Endothelial cell of umbilical vein (primary cell): ENCODE results near the gene PARD3B. TPM values are rescaled to one million over a fixed set of nuclear protein-coding genes. Genes with fewer than 3 reads are reported as not detected.

ENCODE experiments used
- BruUV-seq: library from RNA; stranded (reverse); fragments of 400-500 nt; replicated peaks from 2 replicates; lab custom pipeline; 2021; lab: Mats Ljungman, UMichigan
- CTCF ChIA-PET: fragments of 300-600, 350-600 bp; sonication (Branson Sonifier 250); formaldehyde crosslinking; loops from one replicate; lab custom pipeline; 2021; ENCODE audit warnings: antibody characterized with exemption, inconsistent platforms; lab: Charles Lee
- POLR2A ChIA-PET: fragments of 300-600, 350-600 bp; sonication (Branson Sonifier 250); formaldehyde crosslinking; loops from one replicate; lab custom pipeline; 2021; ENCODE audit warnings: antibody characterized with exemption, inconsistent platforms; lab: Charles Lee
- DNase-seq: peaks from one replicate; pipeline ENCODE4 v3.0.0-alpha.2; 2011; ENCODE audit warnings: low read depth, low spot score
- FAIRE-seq: peaks from 2 replicates; lab custom pipeline; 2011; peaks lifted over from hg19 to GRCh38; lab: Jason Lieb, UNC
- H2AFZ ChIP-seq: 2 replicates; pipeline ENCODE4 v1.6.0; 2012; ENCODE audit warnings: low read depth, low read length, control low read depth, inconsistent platforms
- H3K27ac ChIP-seq: 2 replicates; pipeline ENCODE4 v1.5.1; 2011; ENCODE audit warnings: low read depth, mild to moderate bottlenecking, control low read depth, low read length, moderate library complexity; ENCODE audit not compliant: insufficient read depth
- H3K27me3 ChIP-seq, 2 experiments: 2 replicates each; pipeline versions ENCODE4 v1.6.0 to v1.6.1; 2011; ENCODE audit warnings: low read length in 2 of 2, mixed read lengths in 1 of 2; ENCODE audit not compliant: control insufficient read depth in 2 of 2, insufficient read depth in 2 of 2
- H3K36me3 ChIP-seq, 2 experiments: 2 replicates in 1 of 2; 3 replicates in 1 of 2; pipeline ENCODE4 v1.5.1; 2011; ENCODE audit warnings: low read length in 2 of 2, mild to moderate bottlenecking in 1 of 2, moderate library complexity in 1 of 2; ENCODE audit not compliant: control insufficient read depth in 2 of 2, insufficient read depth in 2 of 2; ENCODE audit errors: extremely low read depth in 1 of 2
- H3K4me1 ChIP-seq: 3 replicates; pipeline ENCODE4 v1.5.1; 2011; ENCODE audit warnings: mild to moderate bottlenecking, low read length; ENCODE audit not compliant: control insufficient read depth, insufficient read depth; ENCODE audit errors: extremely low read depth
- H3K4me2 ChIP-seq: 2 replicates; pipeline ENCODE4 v1.6.1; 2011; ENCODE audit warnings: low read length, control low read depth, mixed read lengths; ENCODE audit not compliant: insufficient read depth
- H3K4me3 ChIP-seq, 3 experiments: fragments of 200-600 bp in 1 of 3; sonication (generic), shearing (Covaris generic) in 1 of 3; replicated peaks in 1 of 3; 2 replicates each; pipeline ENCODE4 v1.5.1; 2011 to 2016; ENCODE audit warnings: control low read depth in 3 of 3, low read length in 3 of 3, mild to moderate bottlenecking in 2 of 3, inconsistent platforms in 1 of 3, low read depth in 1 of 3, moderate library complexity in 1 of 3; ENCODE audit not compliant: insufficient read depth in 1 of 3
- H3K79me2 ChIP-seq: 2 replicates; pipeline ENCODE4 v1.6.0; 2012; ENCODE audit warnings: low read length, inconsistent platforms; ENCODE audit not compliant: control insufficient read depth, insufficient read depth
- H3K9ac ChIP-seq: replicated peaks from 2 replicates; pipeline ENCODE3; 2011; ENCODE audit warnings: low read length, control low read depth; ENCODE audit not compliant: insufficient read depth; ENCODE audit errors: extremely low read depth
- H3K9me1 ChIP-seq: replicated peaks from 3 replicates; pipeline ENCODE4 v1.6.0; 2011; ENCODE audit warnings: mild to moderate bottlenecking, low read length; ENCODE audit not compliant: control insufficient read depth, insufficient read depth; ENCODE audit errors: extremely low read depth
- H3K9me3 ChIP-seq: replicated peaks from 2 replicates; pipeline ENCODE4 v1.5.1; 2012; ENCODE audit warnings: low read length, inconsistent platforms; ENCODE audit not compliant: control insufficient read depth, insufficient read depth
- H4K20me1 ChIP-seq: replicated peaks from 2 replicates; pipeline ENCODE3; 2011; ENCODE audit warnings: mild to moderate bottlenecking, low read length; ENCODE audit not compliant: control insufficient read depth, insufficient read depth; ENCODE audit errors: extremely low read depth
- EZH2 ChIP-seq: IDR thresholded peaks from 2 replicates; pipeline ENCODE4 v1.6.1; 2012; ENCODE audit warnings: borderline replicate concordance, low read depth, mild to moderate bottlenecking, moderate library complexity, low read length, inconsistent platforms; ENCODE audit not compliant: severe bottlenecking
- FOS ChIP-seq: IDR thresholded peaks from 2 replicates; pipeline ENCODE4 v1.6.1; 2011; ENCODE audit warnings: mild to moderate bottlenecking, low read length, moderate library complexity, borderline replicate concordance; ENCODE audit not compliant: insufficient read depth
- GATA2 ChIP-seq: IDR thresholded peaks from 2 replicates; pipeline ENCODE4 v1.7.0; 2011; ENCODE audit warnings: low read depth, mild to moderate bottlenecking, moderate library complexity, mixed read lengths, low read length; ENCODE audit not compliant: insufficient read length, insufficient read depth
- POLR2AphosphoS5 ChIP-seq: IDR thresholded peaks from 2 replicates; pipeline ENCODE4 v1.6.1; 2012; ENCODE audit warnings: low read depth, mild to moderate bottlenecking, control low read depth, low read length, moderate library complexity; ENCODE audit not compliant: insufficient read depth
- dilution Hi-C: fragments of 300-500 bp; cut with MboI; formaldehyde crosslinking; loops from one replicate; pipeline ENCODE4 v1.15.0; 2019; ENCODE audit warnings: low sequenced_read_pairs; ENCODE audit not compliant: extremely low pct_ligation_motif_present
- intact Hi-C: fragments of 100-400 bp; cut with micrococcal nuclease; formaldehyde crosslinking; loops from one replicate; pipeline ENCODE4 v1.10.0; 2022
- polyA plus RNA-seq, 4 experiments: library from polyadenylated mRNA; depleted of rRNA in 3 of 4; stranded (reverse) in 3 of 4; unstranded in 1 of 4; fragments of >200 nt; gene quantifications; 2 replicates each; pipeline versions ENCODE4 v1.2.1 to v1.2.3, GENCODE V29; 2011 to 2012; ENCODE audit warnings: missing spikeins in 1 of 4
- total RNA-seq: library from RNA; stranded (reverse); gene quantifications from 2 replicates; pipeline ENCODE4 v1.2.3, GENCODE V29; 2021
- TF ChIP-seq, protein P1 (sequence below), 2 donors: IDR thresholded peaks; 1 replicate in 1 of 2; 2 replicates in 1 of 2; pipeline ENCODE4 v1.5.1; 2011; ENCODE audit warnings: low read length in 2 of 2, mild to moderate bottlenecking in 2 of 2, moderate library complexity in 2 of 2, control low read depth in 1 of 2, inconsistent platforms in 1 of 2, low read depth in 1 of 2; ENCODE audit not compliant: insufficient read depth in 1 of 2; ENCODE audit errors: extremely low read depth in 1 of 2
- TF ChIP-seq, protein P2 (sequence below): IDR thresholded peaks from 2 replicates; pipeline ENCODE4 v1.6.1; 2011; ENCODE audit not compliant: insufficient read depth, insufficient read length

PARD3B gene
- total and polyA plus RNA-seq, 2 donors (not counting 3 experiments of a cell fraction or from before 2014, with no cell fraction given), result 2.2 to 30.9 TPM

DNA sequence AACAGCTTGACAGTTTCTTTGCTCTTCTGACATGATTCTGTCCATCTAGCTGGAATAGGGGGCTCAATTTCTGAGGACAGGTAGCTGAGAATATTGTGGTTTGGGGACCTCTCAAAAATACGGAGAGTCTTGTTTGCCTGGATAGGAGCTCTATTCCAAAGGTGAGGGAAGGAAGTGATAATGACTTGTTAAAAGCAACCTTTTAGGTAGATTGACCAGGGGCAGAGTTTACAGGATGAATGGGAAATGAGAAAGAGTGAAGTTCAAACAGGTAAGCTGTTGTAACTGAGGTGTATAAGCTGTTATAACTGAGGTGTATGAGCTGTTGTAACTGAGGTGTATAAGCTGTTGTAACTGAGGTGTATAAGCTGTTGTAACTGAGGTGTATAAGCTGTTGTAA lies 25.1 kb downstream of the PARD3B start:
- Histone ChIP-seq H3K9ac (no peak overlapping the region), H3K4me3 (no peak overlapping the region), H3K9me3 (no peaks in the 10 kb centered on the region), H3K79me2 (peaks cover 4% of the 10 kb centered on the region), H2AFZ (no peak overlapping the region), H4K20me1 (no peaks in the 10 kb centered on the region), H3K9me1 (no peaks in the 10 kb centered on the region), H3K4me2 (no peak overlapping the region), H3K4me1 (no peaks in the 10 kb centered on the region), H3K27me3 (no peaks in the 10 kb centered on the region), H3K36me3 (no peaks in the 10 kb centered on the region), H3K27ac (no peak overlapping the region)
- CTCF ChIA-PET, result interaction anchor here (0.8 to 1.6 kb wide), 6 partner anchors 8 to 122 kb away, joined by 3 to 5 read pairs (median 3); no protein-coding TSS in a partner anchor
- no peak for TF ChIP-seq GATA2
- TF ChIP-seq, protein P1, sequence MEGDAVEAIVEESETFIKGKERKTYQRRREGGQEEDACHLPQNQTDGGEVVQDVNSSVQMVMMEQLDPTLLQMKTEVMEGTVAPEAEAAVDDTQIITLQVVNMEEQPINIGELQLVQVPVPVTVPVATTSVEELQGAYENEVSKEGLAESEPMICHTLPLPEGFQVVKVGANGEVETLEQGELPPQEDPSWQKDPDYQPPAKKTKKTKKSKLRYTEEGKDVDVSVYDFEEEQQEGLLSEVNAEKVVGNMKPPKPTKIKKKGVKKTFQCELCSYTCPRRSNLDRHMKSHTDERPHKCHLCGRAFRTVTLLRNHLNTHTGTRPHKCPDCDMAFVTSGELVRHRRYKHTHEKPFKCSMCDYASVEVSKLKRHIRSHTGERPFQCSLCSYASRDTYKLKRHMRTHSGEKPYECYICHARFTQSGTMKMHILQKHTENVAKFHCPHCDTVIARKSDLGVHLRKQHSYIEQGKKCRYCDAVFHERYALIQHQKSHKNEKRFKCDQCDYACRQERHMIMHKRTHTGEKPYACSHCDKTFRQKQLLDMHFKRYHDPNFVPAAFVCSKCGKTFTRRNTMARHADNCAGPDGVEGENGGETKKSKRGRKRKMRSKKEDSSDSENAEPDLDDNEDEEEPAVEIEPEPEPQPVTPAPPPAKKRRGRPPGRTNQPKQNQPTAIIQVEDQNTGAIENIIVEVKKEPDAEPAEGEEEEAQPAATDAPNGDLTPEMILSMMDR (IDR thresholded peaks at IDR 0.05; ENCODE audit: extremely low read depth in 1 of 2, insufficient read depth in 1 of 2, low read depth in 1 of 2, low read length in 2 of 2), result no peak
- TF ChIP-seq FOS, result no peak
- no peak for TF ChIP-seq EZH2
- TF ChIP-seq, protein P2, sequence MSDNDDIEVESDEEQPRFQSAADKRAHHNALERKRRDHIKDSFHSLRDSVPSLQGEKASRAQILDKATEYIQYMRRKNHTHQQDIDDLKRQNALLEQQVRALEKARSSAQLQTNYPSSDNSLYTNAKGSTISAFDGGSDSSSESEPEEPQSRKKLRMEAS, result no peak
- TF ChIP-seq POLR2AphosphoS5, result no peak
- intact Hi-C loops (no loop called here), dilution Hi-C loops (no loop called here)
- FAIRE-seq, result no peak
- POLR2A ChIA-PET, result no interaction called here
- DNase-seq, result no peak
- no TSS peak for BruUV-seq
